Common myeloid progenitor, CD34-positive (primary cell): ENCODE data around the gene TXNDC12. TPM values are rescaled to one million over a fixed set of nuclear protein-coding genes. Genes with fewer than 3 reads are reported as not detected.
"Not testable (repeated sequence)": the region's sequence is repeated elsewhere in the genome, so short reads cannot be mapped to it uniquely, and the experiment has no call there.

Source experiments
- CTCF ChIA-PET: fragments of 350-600 bp; sonication (Branson Sonifier 250); formaldehyde crosslinking; loops from one replicate; lab custom pipeline; 2021; ENCODE audit warnings: antibody characterized with exemption; lab: Charles Lee
- POLR2A ChIA-PET: fragments of 350-600 bp; sonication (Branson Sonifier 250); formaldehyde crosslinking; loops from one replicate; lab custom pipeline; 2021; ENCODE audit warnings: antibody characterized with exemption; lab: Charles Lee
- DNase-seq, 3 donors: peaks; one replicate each; pipeline versions ENCODE4 v3.0.0 to v3.0.0-alpha.2; 2013
- H3K27ac ChIP-seq, 2 experiments: 1 replicate in 1 of 2; 2 replicates in 1 of 2; pipeline ENCODE4 v1.7.0; 2013; ENCODE audit warnings: inconsistent platforms in 2 of 2, low read length in 2 of 2, mild to moderate bottlenecking in 2 of 2, low read depth in 1 of 2, moderate library complexity in 1 of 2; ENCODE audit not compliant: severe bottlenecking in 2 of 2, insufficient read depth in 1 of 2, poor library complexity in 1 of 2
- H3K27me3 ChIP-seq, 5 experiments: replicated peaks in 2 of 5; 1 replicate in 3 of 5; 2 replicates in 2 of 5; pipeline versions ENCODE4 v1.6.1 to v1.7.0; 2013; ENCODE audit warnings: low read length in 4 of 5, mild to moderate bottlenecking in 2 of 5, moderate library complexity in 2 of 5, inconsistent platforms in 1 of 5; ENCODE audit not compliant: insufficient read depth in 5 of 5, control insufficient read depth in 4 of 5
- H3K36me3 ChIP-seq, 4 experiments: 1 replicate in 2 of 4; 2 replicates in 2 of 4; pipeline versions ENCODE4 v1.6.1 to v1.7.0; 2013; ENCODE audit warnings: low read length in 3 of 4, control low read depth in 1 of 4, mild to moderate bottlenecking in 1 of 4; ENCODE audit not compliant: control insufficient read depth in 4 of 4, insufficient read depth in 4 of 4
- H3K4me1 ChIP-seq, 4 experiments: 1 replicate in 3 of 4; 2 replicates in 1 of 4; pipeline versions ENCODE4 v1.6.1 to v1.7.1; 2013; ENCODE audit warnings: low read length in 3 of 4, mild to moderate bottlenecking in 3 of 4, control low read depth in 1 of 4, inconsistent platforms in 1 of 4, moderate library complexity in 1 of 4; ENCODE audit not compliant: control insufficient read depth in 4 of 4, insufficient read depth in 4 of 4; ENCODE audit errors: control extremely low read depth in 1 of 4
- H3K4me3 ChIP-seq, 7 experiments: 1 replicate in 4 of 7; 2 replicates in 3 of 7; pipeline versions ENCODE4 v1.5.1 to v1.7.0; 2013; ENCODE audit warnings: mild to moderate bottlenecking in 7 of 7, low read length in 6 of 7, moderate library complexity in 6 of 7, inconsistent platforms in 2 of 7, low read depth in 2 of 7, control low read depth in 1 of 7; ENCODE audit not compliant: insufficient read depth in 4 of 7, control insufficient read depth in 1 of 7; ENCODE audit errors: extremely low read depth in 1 of 7
- H3K9me3 ChIP-seq, 5 experiments: 1 replicate in 4 of 5; 2 replicates in 1 of 5; pipeline versions ENCODE4 v1.6.1 to v1.7.1; 2013; ENCODE audit warnings: low read length in 4 of 5, mild to moderate bottlenecking in 2 of 5, inconsistent platforms in 1 of 5, low read depth in 1 of 5, moderate library complexity in 1 of 5; ENCODE audit not compliant: control insufficient read depth in 4 of 5, insufficient read depth in 2 of 5; ENCODE audit errors: control extremely low read depth in 1 of 5
- WGBS: methylation state at CpG from one replicate; pipeline ENCODE4 v1.1.5; 2013; ENCODE audit not compliant: insufficient coverage; 5-methylcytosine and 5-hydroxymethylcytosine counted together
- polyA plus RNA-seq: library from polyadenylated mRNA; unstranded; fragments of 120-200 nt; gene quantifications from one replicate; pipeline ENCODE4 v1.2.1, GENCODE V29; 2013

TXNDC12 gene
- polyA plus RNA-seq: 25.0 TPM

DNA sequence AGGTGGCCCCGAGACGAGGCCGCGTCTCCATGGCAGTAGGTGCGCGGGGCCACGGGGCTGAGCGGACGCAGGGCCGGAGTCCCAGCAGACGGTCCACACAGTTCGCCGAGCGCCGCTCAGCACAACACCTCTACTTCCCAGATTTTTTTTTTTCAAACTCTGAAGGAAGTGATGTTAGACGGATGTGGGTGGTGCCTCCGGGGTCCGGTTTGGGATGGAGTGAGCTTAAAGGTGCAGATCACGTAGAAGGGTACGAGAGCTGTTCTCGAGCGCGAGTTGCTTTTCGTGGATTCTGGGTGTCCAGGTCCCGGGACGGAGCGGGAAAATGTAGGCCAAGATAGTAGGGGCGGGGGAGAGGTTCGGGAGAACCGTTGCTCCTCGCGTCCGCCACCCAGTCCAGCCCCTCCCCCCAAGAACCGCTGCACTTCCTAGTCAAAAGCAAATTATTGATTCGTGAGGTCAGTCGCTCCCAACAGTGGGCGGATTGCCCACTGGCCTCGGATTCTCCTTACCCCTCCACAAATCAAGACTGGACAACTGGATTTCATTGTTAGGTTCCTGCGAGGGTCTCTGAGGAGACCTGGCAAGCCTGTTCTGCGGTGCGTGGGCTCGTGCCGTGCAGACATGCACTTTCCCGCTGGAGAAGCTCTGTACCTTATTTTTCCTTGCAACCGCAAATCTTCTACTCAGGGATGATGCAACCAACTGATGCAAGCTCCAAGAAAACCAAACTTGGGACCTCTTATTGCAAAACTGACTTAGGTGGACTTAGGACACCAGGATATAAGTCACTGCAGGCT, at the start of gene TXNDC12:
Gene TXNDC12 (minus strand): TSS at position 126 of the 800 bp plus-strand sequence. CDS start 95 bp downstream, at position 31.
- POLR2A ChIA-PET: interaction anchor here (0.6 to 1.2 kb wide), 3 partner anchors 11 to 40 kb away, joined by 3 to 4 read pairs (median 4); no protein-coding TSS in a partner anchor
- no peaks in the 10 kb centered on the region for H3K27me3 ChIP-seq
- H3K36me3 ChIP-seq: peaks cover 9 to 20% (median 14%) of the 10 kb centered on the region in 4 experiments
- peak; percentile 74 to 80 (median 76) for DNase-seq
- peak within 1 kb of the TSS; percentile 80 to 90 for H3K27ac ChIP-seq
- CTCF ChIA-PET: interaction anchor here (1.4 kb wide), 1 partner anchor 19 kb away, joined by 3 read pairs; no protein-coding TSS in a partner anchor
- H3K4me1 ChIP-seq: peaks cover 16 to 35% (median 22%) of the 10 kb centered on the region in 4 experiments
- WGBS: 0% methylated on average over 29 of the region's 45 CpGs
- peak within 1 kb of the TSS; percentile 90 to 100 (median 97) for H3K4me3 ChIP-seq
- H3K9me3 ChIP-seq: no peaks in the 10 kb centered on the region

DNA sequence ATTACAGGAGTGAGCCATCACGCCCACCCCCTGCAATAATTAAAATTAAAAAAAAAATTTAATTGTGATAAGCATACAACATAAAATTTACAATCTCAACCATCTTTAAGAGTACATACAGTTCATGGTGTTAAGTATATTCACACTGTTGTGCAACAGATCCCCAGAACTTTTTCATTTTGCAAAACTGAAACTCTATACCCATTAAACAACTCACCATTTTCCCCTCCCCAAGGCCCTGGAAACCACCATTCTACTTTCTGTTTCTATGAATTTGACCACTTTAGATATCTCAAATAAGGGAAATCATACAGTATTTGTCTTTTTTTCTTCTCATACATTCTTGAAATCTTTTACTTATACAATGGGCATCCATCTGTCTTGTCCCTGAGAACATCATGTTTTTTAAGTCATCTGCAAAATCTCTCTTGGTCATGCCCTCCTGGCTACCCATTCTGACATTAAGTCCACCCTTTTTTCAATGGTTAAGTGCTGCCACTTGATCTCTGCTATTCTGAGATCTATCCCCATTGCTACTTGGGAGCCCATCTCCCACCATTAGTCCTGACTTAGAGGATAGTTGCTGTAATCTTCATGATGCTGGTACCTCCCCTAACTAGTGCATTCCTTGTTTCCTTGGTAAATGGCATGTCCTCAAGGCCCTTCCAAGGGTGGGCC, 47.5 kb upstream of the TXNDC12 start:
- H3K4me3 ChIP-seq: no peak overlapping the region
- H3K9me3 ChIP-seq: no peaks in the 10 kb centered on the region
- H3K4me1 ChIP-seq: no peaks in the 10 kb centered on the region
- H3K27ac ChIP-seq: no peak overlapping the region
- H3K36me3 ChIP-seq: no peaks in the 10 kb centered on the region
- CTCF ChIA-PET: no interaction called here
- WGBS: no CpG with 5 or more reads among the region's 1 CpG
- no peaks in the 10 kb centered on the region for H3K27me3 ChIP-seq
- no peak for DNase-seq
- POLR2A ChIA-PET: no interaction called here

DNA sequence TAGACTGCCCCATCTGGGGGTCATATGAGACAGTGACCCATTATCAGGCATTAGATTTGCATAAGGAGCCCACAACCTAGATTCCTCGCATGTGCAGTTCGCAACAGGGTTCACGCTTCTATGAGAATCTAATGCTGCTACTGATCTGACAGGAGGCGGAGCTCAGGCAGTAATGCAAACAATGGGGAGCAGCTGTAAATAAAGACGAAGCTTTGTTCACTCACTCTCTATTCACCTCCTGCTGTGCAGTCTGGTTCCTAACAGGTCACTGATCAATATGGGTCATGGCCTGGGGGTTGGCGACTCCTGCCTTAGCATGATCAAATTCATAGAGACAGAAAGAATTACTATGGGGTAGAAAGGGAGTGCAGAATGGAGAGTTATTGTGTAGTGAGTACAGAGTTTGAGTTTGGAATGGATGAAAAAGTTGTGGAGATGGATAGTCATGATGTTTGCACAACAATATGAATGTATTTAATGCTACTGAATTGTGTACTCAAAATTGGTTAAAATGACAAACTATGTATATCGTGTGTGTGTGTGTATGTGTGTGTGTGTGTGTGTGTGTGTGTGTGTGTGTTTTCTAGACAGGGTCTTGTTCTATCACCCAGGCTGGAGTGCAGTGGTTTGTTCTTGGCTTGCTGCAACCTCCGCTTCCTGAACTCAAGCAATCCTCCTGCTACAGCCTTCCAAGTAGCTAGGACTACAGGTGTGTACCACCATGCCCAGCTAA, 43.3 kb upstream of the TXNDC12 start:
- 99% methylated on average over 7 of the region's 8 CpGs for WGBS
- ChIA-PET POLR2A (no interaction called here), CTCF (no interaction called here)
- Histone ChIP-seq H3K4me1 (no peaks in the 10 kb centered on the region), H3K27ac (no peak overlapping the region), H3K4me3 (no peak overlapping the region), H3K9me3 (no peaks in the 10 kb centered on the region), H3K27me3 (no peaks in the 10 kb centered on the region), H3K36me3 (no peaks in the 10 kb centered on the region)
- no peak for DNase-seq

DNA sequence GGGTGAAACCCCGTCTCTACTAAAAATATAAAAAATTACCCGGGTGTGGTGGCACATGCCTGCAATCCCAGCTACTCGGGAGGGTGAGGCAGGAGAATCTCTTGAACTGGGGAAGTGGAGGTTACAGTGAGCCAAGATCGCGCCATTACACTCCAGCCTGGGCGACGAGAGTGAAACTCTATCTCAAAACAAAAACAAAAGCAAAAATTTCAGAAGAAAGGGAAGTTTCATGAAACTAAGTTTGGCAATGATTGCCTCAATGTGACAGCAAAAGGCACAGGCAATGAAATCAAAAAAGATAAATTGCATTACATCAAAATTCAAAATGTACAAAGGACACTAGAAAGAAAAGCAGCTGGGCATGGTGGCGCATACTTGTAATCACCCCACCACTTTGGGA, 41.2 kb upstream of the TXNDC12 start:
- Histone ChIP-seq H3K27ac (no peak overlapping the region), H3K36me3 (peaks cover 0 to 6% (median under 1%) of the 10 kb centered on the region in 4 experiments), H3K9me3 (no peaks in the 10 kb centered on the region), H3K4me1 (no peaks in the 10 kb centered on the region), H3K4me3 (no peak overlapping the region), H3K27me3 (no peaks in the 10 kb centered on the region)
- ChIA-PET POLR2A (no interaction called here), CTCF (no interaction called here)
- WGBS: 100% methylated on average over 1 of the region's 8 CpGs
- no peak for DNase-seq

DNA sequence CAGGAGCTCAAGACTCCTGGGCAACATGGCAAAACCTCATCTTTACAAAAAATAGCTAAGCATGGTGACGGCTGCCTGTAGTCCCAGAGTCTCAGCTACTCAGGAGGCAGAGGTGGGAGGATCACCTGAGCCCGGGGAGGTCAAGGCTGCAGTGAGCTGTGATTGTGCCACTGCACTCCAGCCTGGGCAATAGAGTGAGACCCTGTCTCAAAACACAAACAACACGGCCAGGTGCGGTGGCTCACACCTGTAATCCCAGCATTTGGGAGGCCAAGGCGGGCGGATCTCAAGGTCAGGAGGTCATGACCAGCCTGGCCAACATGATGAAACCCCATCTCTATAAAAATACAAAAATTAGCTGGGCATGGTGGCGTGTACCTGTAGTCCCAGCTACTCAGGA, 39.3 kb upstream of the TXNDC12 start:
- WGBS: 79% methylated on average over 2 of the region's 7 CpGs
- POLR2A ChIA-PET: interaction anchor here (1.0 kb wide), 1 partner anchor 38 kb away, joined by 4 read pairs; the partner anchor contains the start of gene BTF3L4
- CTCF ChIA-PET, H3K27me3 ChIP-seq, H3K27ac ChIP-seq, H3K4me1 ChIP-seq, H3K9me3 ChIP-seq, H3K4me3 ChIP-seq, DNase-seq: not testable (repeated sequence)
- H3K36me3 ChIP-seq: peaks cover 9 to 20% (median 13%) of the 10 kb centered on the region in 4 experiments

DNA sequence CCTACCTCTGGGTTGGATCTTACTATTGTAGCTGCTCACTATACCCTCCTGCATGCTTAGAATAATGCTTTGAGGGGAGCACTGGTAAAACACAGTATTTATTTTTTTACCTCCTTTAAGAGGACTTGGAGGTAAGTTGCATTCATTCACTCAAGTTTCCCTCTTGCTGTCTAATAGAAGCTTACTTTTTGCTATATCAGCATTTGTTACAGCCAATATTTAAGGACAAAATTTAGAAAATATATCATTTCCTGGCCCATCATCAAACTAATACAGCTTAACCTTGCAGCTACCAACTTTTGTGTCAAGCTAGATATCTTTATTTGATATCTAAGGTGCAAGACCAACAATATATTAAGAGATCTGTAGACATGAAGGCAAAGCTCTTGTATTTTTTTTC, 32.9 kb upstream of the TXNDC12 start:
- CTCF ChIA-PET, H3K4me1 ChIP-seq, H3K27me3 ChIP-seq, DNase-seq, H3K4me3 ChIP-seq, H3K9me3 ChIP-seq, POLR2A ChIA-PET, H3K27ac ChIP-seq: not testable (repeated sequence)
- H3K36me3 ChIP-seq: peaks cover 17 to 41% (median 30%) of the 10 kb centered on the region in 4 experiments
